Neural crest cell (in vitro differentiated cells): ENCODE measurements around the gene PTGDS. TPM values are rescaled to one million over a fixed set of nuclear protein-coding genes. Genes with fewer than 3 reads are reported as not detected.

Source experiments
- DNase-seq: peaks from one replicate; pipeline ENCODE4 v3.0.0; 2021; ENCODE audit warnings: low read depth, mixed read lengths, low spot score
- H3K27ac Mint-ChIP-seq: one replicate; pipeline ENCODE4 v1.8.0; 2021; ENCODE audit warnings: mild to moderate bottlenecking, mixed read lengths; ENCODE audit not compliant: unreplicated experiment
- H3K27me3 Mint-ChIP-seq: 2 replicates; pipeline ENCODE4 v1.8.0; 2021; ENCODE audit warnings: low read depth, mild to moderate bottlenecking, mixed read lengths
- H3K36me3 Mint-ChIP-seq: 2 replicates; pipeline ENCODE4 v1.8.0; 2021; ENCODE audit warnings: low read depth, mild to moderate bottlenecking, mixed read lengths
- H3K4me1 Mint-ChIP-seq: 2 replicates; pipeline ENCODE4 v1.8.0; 2021; ENCODE audit warnings: mixed read lengths
- H3K4me3 Mint-ChIP-seq: one replicate; pipeline ENCODE4 v1.8.0; 2021; ENCODE audit warnings: mild to moderate bottlenecking, mixed read lengths
- H3K9me3 Mint-ChIP-seq: 2 replicates; pipeline ENCODE4 v1.8.0; 2021; ENCODE audit warnings: mixed read lengths
- CTCF ChIP-seq: fragments of 200-600 bp; sonication (generic); conservative IDR thresholded peaks from 2 replicates; pipeline ENCODE4 v1.5.0; 2021; ENCODE audit warnings: antibody characterized with exemption, mild to moderate bottlenecking
- total RNA-seq: library from RNA; stranded (reverse); gene quantifications from 2 replicates; pipeline ENCODE4 v1.2.1, GENCODE V29; 2021

Gene PTGDS
- total RNA-seq, 1 donor from 2014 or later, result not detected

DNA sequence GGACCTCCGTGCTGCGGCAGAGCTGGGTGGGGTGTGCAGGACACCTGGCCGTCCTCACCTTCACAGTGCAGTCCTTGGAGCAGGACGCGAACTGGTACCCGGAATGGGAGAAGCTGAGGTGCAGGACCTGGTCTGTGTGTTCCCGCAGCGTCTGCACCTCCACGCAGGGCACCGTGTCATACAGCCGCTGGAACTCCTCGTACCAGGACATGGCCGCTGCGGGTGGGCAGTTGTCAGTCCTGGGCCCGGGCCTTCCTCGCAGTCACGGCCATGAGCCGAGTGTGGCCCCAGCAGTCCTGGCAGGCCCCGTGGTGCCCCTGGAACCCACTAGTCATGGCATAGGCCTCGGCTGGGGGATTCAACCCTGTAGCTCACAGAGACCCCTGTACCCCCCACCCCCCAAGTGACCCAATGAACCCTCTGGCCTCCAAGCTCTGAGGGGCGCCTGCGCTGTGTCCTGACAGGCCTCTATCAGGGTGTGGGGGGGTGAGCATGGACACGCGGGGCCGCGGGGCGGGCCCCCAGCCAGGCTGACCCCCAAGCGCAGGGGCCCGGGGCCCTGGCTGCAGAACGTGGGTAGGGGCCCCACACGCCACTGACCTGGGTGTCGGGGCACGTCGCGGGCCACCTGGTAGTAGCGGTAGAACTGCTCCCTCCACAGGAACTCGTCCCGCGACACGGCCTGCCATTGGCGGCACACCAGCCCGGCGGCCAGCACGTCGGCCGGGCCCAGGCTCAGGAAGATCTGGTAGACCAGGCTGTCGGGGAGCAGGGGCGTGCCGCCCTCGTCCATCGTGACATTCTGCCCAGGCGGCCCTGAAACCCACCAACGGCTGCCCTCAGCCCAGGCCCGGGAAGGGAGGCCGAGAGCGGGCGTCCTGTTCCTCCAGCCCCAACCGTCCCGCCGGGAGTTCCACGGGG is 33.8 kb upstream of the PTGDS start:
- no peaks in the 10 kb centered on the region for H3K9me3 Mint-ChIP-seq
- TF ChIP-seq CTCF, result no peak
- peak; percentile 38 for DNase-seq
- peaks cover 7% of the 10 kb centered on the region for H3K36me3 Mint-ChIP-seq
- H3K4me3 Mint-ChIP-seq, result peak overlapping the region; percentile 81
- H3K4me1 Mint-ChIP-seq, result peaks cover 7% of the 10 kb centered on the region
- no peak overlapping the region for H3K27ac Mint-ChIP-seq
- H3K27me3 Mint-ChIP-seq, result no peaks in the 10 kb centered on the region

GRCh38 chr9:136944212-136944518 is 33.1 kb upstream of the PTGDS start:
- Mint-ChIP-seq H3K36me3 (peaks cover 4% of the 10 kb centered on the region), H3K4me3 (no peak overlapping the region), H3K27ac (no peak overlapping the region), H3K9me3 (no peaks in the 10 kb centered on the region), H3K4me1 (peaks cover 4% of the 10 kb centered on the region), H3K27me3 (no peaks in the 10 kb centered on the region)
- no peak for DNase-seq
- no peak for TF ChIP-seq CTCF

- Mint-ChIP-seq H3K36me3 (no peaks in the 10 kb centered on the region), H3K27me3 (no peaks in the 10 kb centered on the region), H3K4me3 (peak within 1 kb of the TSS; percentile 81), H3K9me3 (no peaks in the 10 kb centered on the region), H3K27ac (no peak within 1 kb of the TSS), H3K4me1 (peaks cover 4% of the 10 kb centered on the region)
- peak; percentile 99 for TF ChIP-seq CTCF
- DNase-seq, result peak; percentile 92
Observed at GRCh38 chr9:136944519-136945332, 32.6 kb upstream of the PTGDS start, which contains the start of the genes C8G and FBXW5. C8G (plus strand) TSS chr9:136945243; CDS start chr9:136945321, 78 bp downstream. FBXW5 (minus strand) TSS chr9:136944738; CDS start chr9:136944083, 655 bp downstream.

DNA sequence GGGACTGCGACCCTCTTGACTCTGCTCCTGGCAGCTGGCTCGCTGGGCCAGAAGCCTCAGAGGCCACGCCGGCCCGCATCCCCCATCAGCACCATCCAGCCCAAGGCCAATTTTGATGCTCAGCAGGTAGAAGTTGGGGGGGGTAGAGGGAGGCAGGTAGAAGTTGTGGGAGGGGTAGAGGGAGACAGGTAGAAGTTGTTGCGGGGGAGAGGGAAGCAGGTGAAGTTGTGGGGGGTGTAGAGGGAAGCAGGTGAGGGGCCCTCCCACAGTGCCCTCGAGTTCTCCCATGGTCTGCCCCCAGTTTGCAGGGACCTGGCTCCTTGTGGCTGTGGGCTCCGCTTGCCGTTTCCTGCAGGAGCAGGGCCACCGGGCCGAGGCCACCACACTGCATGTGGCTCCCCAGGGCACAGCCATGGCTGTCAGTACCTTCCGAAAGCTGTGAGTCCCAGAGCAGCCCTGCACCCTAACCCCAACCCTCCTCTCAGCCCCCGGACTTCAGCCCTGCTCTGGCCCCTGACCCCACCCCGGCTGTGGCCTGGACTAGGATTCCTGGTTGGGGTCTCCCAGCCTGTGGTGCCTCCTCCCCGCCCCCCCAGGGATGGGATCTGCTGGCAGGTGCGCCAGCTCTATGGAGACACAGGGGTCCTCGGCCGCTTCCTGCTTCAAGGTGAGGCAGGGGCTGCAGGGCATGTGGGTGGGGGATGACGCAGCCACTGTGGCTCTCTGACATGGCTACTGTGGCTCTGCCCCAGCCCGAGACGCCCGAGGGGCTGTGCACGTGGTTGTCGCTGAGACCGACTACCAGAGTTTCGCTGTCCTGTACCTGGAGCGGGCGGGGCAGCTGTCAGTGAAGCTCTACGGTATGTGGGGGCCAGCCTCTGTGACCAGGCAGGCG is 31.7 kb upstream of the PTGDS start:
- Mint-ChIP-seq H3K36me3 (no peaks in the 10 kb centered on the region), H3K9me3 (no peaks in the 10 kb centered on the region), H3K27ac (no peak overlapping the region), H3K4me3 (peak overlapping the region; percentile 23), H3K27me3 (no peaks in the 10 kb centered on the region), H3K4me1 (peaks cover 4% of the 10 kb centered on the region)
- no peak for TF ChIP-seq CTCF
- no peak for DNase-seq
